Measurements from ENCODE around the gene SPI1.

GRCh38 chr11:47366020-47366490, 12.3 kb downstream of the SPI1 start:
- TF ChIP-seq, protein P1, sequence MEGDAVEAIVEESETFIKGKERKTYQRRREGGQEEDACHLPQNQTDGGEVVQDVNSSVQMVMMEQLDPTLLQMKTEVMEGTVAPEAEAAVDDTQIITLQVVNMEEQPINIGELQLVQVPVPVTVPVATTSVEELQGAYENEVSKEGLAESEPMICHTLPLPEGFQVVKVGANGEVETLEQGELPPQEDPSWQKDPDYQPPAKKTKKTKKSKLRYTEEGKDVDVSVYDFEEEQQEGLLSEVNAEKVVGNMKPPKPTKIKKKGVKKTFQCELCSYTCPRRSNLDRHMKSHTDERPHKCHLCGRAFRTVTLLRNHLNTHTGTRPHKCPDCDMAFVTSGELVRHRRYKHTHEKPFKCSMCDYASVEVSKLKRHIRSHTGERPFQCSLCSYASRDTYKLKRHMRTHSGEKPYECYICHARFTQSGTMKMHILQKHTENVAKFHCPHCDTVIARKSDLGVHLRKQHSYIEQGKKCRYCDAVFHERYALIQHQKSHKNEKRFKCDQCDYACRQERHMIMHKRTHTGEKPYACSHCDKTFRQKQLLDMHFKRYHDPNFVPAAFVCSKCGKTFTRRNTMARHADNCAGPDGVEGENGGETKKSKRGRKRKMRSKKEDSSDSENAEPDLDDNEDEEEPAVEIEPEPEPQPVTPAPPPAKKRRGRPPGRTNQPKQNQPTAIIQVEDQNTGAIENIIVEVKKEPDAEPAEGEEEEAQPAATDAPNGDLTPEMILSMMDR (conservative IDR thresholded peaks at IDR 0.05) = no peak
- TF ChIP-seq ZFX (IDR thresholded peaks at IDR 0.05) = no peak

Measured in C4-2B (cell line).